Duodenal mucosa (tissue), 2 donors: ENCODE data around the gene NCS1.

Experiments
- H3K27ac ChIP-seq: one replicate; pipeline ENCODE4 v1.7.0; 2013; ENCODE audit warnings: low read depth, low read length
- H3K27me3 ChIP-seq, 2 donors: one replicate each; pipeline ENCODE4 v1.7.0; 2013; ENCODE audit warnings: low read length in 2 of 2, control low read depth in 1 of 2; ENCODE audit not compliant: insufficient read depth in 2 of 2, control insufficient read depth in 1 of 2
- H3K36me3 ChIP-seq, 2 donors: one replicate each; pipeline ENCODE4 v1.7.0; 2013; ENCODE audit warnings: low read length in 2 of 2, control low read depth in 1 of 2; ENCODE audit not compliant: insufficient read depth in 2 of 2, control insufficient read depth in 1 of 2
- H3K4me1 ChIP-seq, 2 donors: one replicate each; pipeline ENCODE4 v1.7.0; 2013; ENCODE audit warnings: low read length in 2 of 2, control low read depth in 1 of 2; ENCODE audit not compliant: insufficient read depth in 2 of 2, control insufficient read depth in 1 of 2
- H3K4me3 ChIP-seq, 2 donors: one replicate each; pipeline ENCODE4 v1.7.0; 2013; ENCODE audit warnings: low read length in 2 of 2, low read depth in 1 of 2
- H3K9ac ChIP-seq, 2 donors: one replicate each; pipeline ENCODE4 v1.7.0; 2013; ENCODE audit warnings: low read length in 2 of 2, low read depth in 1 of 2
- H3K9me3 ChIP-seq, 2 donors: one replicate each; pipeline ENCODE4 v1.7.0; 2013; ENCODE audit warnings: low read length in 2 of 2, control low read depth in 1 of 2; ENCODE audit not compliant: control insufficient read depth in 1 of 2

NCS1 gene

DNA sequence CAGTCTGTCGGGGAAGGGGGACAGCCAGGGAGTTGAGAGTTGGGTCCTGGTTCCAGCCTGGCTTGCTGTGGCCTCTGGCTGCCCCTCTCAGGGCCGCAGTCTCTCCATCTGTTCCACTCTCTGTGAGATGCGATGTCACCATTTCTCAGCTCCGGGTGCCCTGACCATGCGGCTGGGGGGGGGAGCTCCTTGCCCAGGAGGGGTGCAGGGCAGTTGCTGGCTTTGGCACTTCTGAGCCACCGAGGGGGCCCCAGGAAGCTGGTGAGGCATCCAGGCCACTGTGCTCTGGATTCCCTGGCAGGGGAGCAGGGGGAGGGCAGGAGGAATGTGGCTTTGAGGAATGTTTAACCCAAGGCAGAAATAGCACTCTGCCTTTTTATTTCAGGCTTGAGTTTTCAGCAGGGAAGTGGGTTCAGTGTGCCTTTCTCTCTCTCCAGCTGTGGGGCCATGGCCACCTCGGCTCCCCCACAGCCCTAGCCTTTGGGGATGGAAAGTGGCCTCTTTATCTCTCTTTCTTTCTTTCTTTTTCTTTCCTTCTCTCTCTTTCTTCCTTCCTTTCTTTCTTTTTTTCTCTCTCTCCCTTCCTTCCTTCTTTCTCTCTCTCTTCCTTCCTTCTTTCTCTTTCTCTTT lies 11.0 kb downstream of the NCS1 start:
- H3K9me3 ChIP-seq, result no peaks in the 10 kb centered on the region
- H3K27ac ChIP-seq, result no peak overlapping the region
- H3K27me3 ChIP-seq, result peaks cover 0 to 5% of the 10 kb centered on the region in 2 donors
- H3K4me3 ChIP-seq, result no peak overlapping the region
- no peak overlapping the region for H3K9ac ChIP-seq
- H3K4me1 ChIP-seq, result peaks cover 25 to 27% of the 10 kb centered on the region in 2 donors
- H3K36me3 ChIP-seq, result no peaks in the 10 kb centered on the region

DNA sequence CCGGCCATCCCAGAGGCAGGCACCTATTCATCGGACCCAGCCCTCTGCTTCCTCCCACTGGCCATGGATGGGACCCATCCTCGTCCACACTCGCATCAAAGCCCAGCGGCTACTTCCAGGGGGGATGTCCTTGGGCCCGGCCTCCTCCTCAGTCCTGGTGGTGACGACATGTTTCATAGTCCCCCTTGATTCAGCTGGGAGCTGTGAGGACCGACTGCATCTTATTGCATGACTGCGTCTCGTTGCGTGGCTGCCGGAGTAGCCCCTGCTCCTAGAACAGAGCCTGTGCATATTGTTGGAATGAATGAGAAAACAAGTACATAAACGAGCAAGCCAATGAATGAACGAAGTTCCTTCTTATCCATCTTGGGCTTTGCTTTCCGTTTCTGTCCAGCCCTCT lies 12.8 kb downstream of the NCS1 start:
- Histone ChIP-seq H3K4me3 (no peak overlapping the region), H3K27ac (no peak overlapping the region), H3K4me1 (peaks cover 25 to 27% of the 10 kb centered on the region in 2 donors)

GRCh38 chr9:130185490-130186031 lies 13.4 kb downstream of the NCS1 start:
- H3K4me3 ChIP-seq, result no peak overlapping the region
- no peaks in the 10 kb centered on the region for H3K36me3 ChIP-seq
- H3K9ac ChIP-seq, result no peak overlapping the region
- H3K27me3 ChIP-seq, result peaks cover 0 to 5% of the 10 kb centered on the region in 2 donors
- no peaks in the 10 kb centered on the region for H3K9me3 ChIP-seq
- H3K4me1 ChIP-seq, result peaks cover 25 to 27% of the 10 kb centered on the region in 2 donors
- peak overlapping the region; percentile 27 for H3K27ac ChIP-seq

More for the DNA sequence above, 12.8 kb downstream of the NCS1 start:
- H3K36me3 ChIP-seq, result no peaks in the 10 kb centered on the region
- H3K9ac ChIP-seq, result no peak overlapping the region
- no peaks in the 10 kb centered on the region for H3K9me3 ChIP-seq
- H3K27me3 ChIP-seq, result peaks cover 0 to 5% of the 10 kb centered on the region in 2 donors

DNA sequence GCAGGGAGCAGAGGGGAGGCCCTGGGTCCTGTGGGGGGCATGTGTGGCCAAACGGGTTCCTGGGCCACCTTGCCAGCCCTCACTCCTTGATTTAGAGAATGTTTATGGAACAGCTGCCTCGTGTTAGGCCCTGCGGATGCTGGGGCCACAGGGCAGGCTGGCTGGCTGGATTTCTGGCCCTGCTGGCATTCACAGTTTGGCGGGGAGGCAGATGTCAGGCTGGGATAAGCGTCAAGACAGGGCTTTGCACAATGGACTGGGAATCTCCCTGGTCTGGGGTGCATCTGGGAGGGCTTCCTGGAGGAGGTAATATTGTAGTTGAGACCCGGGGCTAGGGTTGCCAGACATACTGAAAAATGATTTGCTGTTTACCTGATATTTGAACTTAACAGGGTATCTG lies 13.8 kb downstream of the NCS1 start:
- Histone ChIP-seq H3K4me1 (peaks cover 25 to 27% of the 10 kb centered on the region in 2 donors), H3K27me3 (peaks cover 0 to 5% of the 10 kb centered on the region in 2 donors), H3K36me3 (no peaks in the 10 kb centered on the region), H3K9me3 (no peaks in the 10 kb centered on the region), H3K27ac (peak overlapping the region; percentile 27), H3K4me3 (no peak overlapping the region), H3K9ac (no peak overlapping the region)

DNA sequence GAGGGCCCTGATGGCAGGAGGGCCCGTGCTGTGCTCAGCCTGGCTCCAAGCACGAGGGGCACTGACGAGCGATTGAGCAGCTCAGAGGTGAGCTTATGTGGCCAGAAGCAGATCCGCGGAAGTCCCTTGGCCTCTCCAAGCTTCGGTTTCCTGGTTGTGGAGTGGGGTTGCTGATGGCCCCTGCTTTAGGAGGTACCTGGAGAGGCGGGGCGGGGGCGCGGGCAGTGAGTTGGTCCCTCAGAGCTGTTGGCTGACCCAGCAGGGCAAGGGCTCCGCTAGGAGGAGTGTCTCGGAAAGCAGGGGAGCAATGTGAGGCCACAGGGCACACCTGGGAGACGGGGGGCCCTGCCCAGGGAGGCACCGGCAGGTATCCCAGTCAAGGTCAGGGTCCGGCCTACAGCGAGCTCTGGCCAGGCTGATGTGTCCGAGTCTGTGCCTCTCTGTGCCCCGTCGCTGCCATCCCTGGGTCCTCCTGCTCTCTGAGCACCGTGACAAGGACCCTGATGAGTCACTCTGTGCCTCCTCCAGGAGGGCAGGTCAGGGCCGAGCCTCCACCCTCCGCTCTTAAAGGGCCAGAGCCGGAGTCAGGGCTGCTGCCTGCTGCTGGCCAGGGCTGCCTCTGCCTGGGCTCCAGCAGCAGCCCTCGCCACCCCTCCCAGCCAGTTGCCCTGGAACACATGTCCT lies 14.8 kb downstream of the NCS1 start:
- Histone ChIP-seq H3K9ac (peak overlapping the region in 1 of 2 donors; percentile 51), H3K9me3 (no peaks in the 10 kb centered on the region), H3K27me3 (peaks cover 0 to 5% of the 10 kb centered on the region in 2 donors), H3K4me3 (peak overlapping the region; percentile 40 to 57), H3K36me3 (no peaks in the 10 kb centered on the region), H3K27ac (no peak overlapping the region), H3K4me1 (peaks cover 24 to 26% of the 10 kb centered on the region in 2 donors)

DNA sequence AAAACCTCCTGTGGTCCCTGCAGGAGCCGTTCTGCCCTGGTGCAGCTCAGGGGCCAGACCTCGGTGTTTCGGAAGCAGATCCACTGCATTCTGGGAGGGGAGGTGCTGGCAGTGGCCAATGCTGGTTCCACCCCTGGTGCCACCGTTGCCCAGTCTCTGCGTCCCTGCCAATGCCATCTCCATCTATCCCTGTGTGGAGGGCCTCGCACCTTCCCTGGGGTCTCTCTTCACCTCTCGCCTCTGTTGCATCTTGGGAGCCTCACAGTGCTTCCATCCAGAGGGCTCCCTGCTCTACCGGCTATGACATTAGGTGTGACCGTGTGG lies 15.3 kb downstream of the NCS1 start:
- peaks cover 0 to 5% of the 10 kb centered on the region in 2 donors for H3K27me3 ChIP-seq
- H3K27ac ChIP-seq, result no peak overlapping the region
- no peaks in the 10 kb centered on the region for H3K9me3 ChIP-seq
- H3K36me3 ChIP-seq, result no peaks in the 10 kb centered on the region
- H3K4me1 ChIP-seq, result peaks cover 19 to 21% of the 10 kb centered on the region in 2 donors
- peak overlapping the region in 1 of 2 donors; percentile 41 for H3K9ac ChIP-seq
- H3K4me3 ChIP-seq, result peak overlapping the region; percentile 40 to 57

GRCh38 chr9:130188860-130189481 lies 16.8 kb downstream of the NCS1 start:
- peaks cover 13% of the 10 kb centered on the region in 2 donors for H3K4me1 ChIP-seq
- no peaks in the 10 kb centered on the region for H3K9me3 ChIP-seq
- H3K9ac ChIP-seq, result no peak overlapping the region
- peaks cover 0 to 5% of the 10 kb centered on the region in 2 donors for H3K27me3 ChIP-seq
- no peaks in the 10 kb centered on the region for H3K36me3 ChIP-seq
- no peak overlapping the region for H3K4me3 ChIP-seq
- no peak overlapping the region for H3K27ac ChIP-seq

- peaks cover 13% of the 10 kb centered on the region in 2 donors for H3K4me1 ChIP-seq
Measured at GRCh38 chr9:130189840-130190239, 17.6 kb downstream of the NCS1 start.

DNA sequence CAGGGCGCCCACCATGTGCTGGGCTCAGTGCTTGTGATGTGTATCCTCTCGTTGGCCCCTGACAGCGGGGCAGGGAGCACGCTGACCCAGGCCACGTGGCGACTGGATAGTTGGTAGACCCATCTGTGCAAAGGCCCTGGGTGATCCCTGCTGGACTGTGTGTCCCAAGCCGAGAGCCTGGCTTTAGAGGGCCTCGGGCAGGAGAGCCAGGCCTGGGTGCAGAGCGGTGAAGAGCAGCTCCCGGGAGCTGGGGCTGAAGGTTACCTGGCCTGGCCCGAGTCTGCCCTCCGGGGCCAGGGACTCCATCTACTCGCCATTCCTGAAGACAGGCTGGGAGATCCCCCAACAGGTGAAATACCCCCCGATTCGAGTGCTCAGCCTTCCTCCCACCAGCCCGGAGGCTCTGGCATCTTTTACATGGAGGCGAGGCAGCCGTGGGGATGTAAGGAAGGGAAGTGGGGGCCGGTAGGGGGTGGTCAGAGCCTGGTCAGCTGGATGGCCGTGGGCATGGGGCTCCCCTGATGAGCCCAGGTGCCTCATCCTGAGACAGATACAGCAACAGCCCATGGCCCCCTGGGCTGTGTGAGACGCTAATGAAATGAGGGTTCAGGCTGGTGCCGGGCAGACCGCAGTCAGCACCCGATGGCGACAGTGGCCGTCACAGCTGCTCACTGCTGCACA lies 19.0 kb downstream of the NCS1 start:
- H3K4me3 ChIP-seq, result no peak overlapping the region
- H3K9me3 ChIP-seq, result no peaks in the 10 kb centered on the region
- no peak overlapping the region for H3K27ac ChIP-seq
- peaks cover 13% of the 10 kb centered on the region in 2 donors for H3K4me1 ChIP-seq
- H3K27me3 ChIP-seq, result no peaks in the 10 kb centered on the region
- H3K36me3 ChIP-seq, result no peaks in the 10 kb centered on the region
- H3K9ac ChIP-seq, result no peak overlapping the region

More at GRCh38 chr9:130189840-130190239, 17.6 kb downstream of the NCS1 start:
- Histone ChIP-seq H3K9me3 (no peaks in the 10 kb centered on the region), H3K27me3 (peaks cover 0 to 5% of the 10 kb centered on the region in 2 donors), H3K36me3 (no peaks in the 10 kb centered on the region), H3K4me3 (no peak overlapping the region), H3K27ac (no peak overlapping the region), H3K9ac (no peak overlapping the region)
